ENCODE results near the gene AGAP3. TPM values are rescaled to one million over a fixed set of nuclear protein-coding genes. Genes with fewer than 3 reads are reported as not detected.
A peak's percentile ranks its signal among the peaks of the same experiment; 100 is the strongest.

AGAP3 gene
- total RNA-seq, 4 donors from 2014 or later: 68.6 to 100 (median 72.2) TPM

DNA sequence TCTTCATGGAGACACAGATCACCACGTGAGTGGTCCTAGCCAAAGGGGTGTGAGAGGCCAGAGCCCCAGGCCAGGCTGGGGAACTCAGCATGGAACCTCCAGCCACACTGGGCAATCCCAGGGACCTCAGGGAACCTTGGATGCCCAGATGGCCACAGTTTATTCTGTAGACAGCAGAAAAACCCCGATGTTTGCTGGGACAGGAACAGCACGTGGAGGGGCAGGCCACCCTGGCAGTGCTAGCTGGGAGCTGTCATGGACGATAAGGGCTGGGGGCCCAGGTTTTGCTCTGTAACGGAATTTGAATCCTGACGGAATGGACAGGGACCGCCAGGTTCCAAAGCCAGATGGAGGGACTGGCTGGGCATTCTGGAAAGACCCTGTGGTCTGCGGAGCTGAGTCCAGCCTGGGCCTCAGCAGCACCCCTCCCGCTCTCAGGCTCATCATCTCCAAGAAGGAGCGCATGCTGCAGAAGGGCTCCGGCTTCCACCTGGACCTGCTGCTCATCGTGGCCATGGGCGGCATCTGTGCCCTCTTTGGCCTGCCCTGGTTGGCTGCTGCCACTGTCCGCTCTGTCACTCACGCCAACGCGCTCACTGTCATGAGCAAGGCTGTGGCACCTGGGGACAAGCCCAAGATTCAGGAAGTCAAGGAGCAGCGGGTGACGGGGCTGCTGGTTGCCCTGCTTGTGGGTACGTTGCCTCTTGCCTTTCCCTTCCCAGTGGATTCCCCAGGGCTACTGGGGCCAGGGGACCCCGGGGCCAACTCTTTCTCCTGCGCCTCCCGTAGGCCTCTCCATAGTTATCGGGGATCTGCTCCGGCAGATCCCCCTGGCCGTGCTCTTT is 11.2 kb upstream of the AGAP3 start:
- intact Hi-C loops (cut with DNase I): no loop called here
- no peak overlapping the region for H3K4me3 ChIP-seq
- 83 to 88% methylated on average over 6 to 15 of the region's 26 CpGs for WGBS, 2 donors
- H3K4me1 ChIP-seq: peaks cover 13 to 33% (median 16%) of the 10 kb centered on the region in 3 donors
- H3K27ac ChIP-seq: no peak overlapping the region
- H3K9me3 ChIP-seq: no peaks in the 10 kb centered on the region
- DNase-seq: no peak
- H3K36me3 ChIP-seq: peaks cover 35 to 96% (median 48%) of the 10 kb centered on the region in 3 donors
- TF ChIP-seq, protein P1, sequence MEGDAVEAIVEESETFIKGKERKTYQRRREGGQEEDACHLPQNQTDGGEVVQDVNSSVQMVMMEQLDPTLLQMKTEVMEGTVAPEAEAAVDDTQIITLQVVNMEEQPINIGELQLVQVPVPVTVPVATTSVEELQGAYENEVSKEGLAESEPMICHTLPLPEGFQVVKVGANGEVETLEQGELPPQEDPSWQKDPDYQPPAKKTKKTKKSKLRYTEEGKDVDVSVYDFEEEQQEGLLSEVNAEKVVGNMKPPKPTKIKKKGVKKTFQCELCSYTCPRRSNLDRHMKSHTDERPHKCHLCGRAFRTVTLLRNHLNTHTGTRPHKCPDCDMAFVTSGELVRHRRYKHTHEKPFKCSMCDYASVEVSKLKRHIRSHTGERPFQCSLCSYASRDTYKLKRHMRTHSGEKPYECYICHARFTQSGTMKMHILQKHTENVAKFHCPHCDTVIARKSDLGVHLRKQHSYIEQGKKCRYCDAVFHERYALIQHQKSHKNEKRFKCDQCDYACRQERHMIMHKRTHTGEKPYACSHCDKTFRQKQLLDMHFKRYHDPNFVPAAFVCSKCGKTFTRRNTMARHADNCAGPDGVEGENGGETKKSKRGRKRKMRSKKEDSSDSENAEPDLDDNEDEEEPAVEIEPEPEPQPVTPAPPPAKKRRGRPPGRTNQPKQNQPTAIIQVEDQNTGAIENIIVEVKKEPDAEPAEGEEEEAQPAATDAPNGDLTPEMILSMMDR (IDR thresholded peaks at IDR 0.05): no peak
- no peak for TF ChIP-seq POLR2A (IDR thresholded peaks at IDR 0.05)
- H3K27me3 ChIP-seq: no peaks in the 10 kb centered on the region

DNA sequence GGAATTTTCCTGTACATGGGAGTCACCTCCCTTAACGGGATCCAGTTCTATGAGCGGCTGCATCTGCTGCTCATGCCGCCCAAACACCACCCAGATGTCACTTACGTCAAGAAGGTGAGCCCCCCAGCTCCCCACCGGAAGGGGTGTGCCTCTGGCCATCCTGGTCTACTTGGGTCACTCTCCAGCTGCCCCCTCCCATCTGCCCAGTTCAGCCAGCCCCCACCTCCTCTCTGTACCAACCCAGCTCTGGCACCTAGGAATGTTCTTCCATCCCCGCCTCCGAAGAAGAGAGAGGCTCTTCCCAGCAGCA is 10.7 kb upstream of the AGAP3 start:
- no peaks in the 10 kb centered on the region for H3K27me3 ChIP-seq
- H3K4me1 ChIP-seq: peaks cover 15 to 36% (median 17%) of the 10 kb centered on the region in 3 donors
- intact Hi-C loops (cut with DNase I): no loop called here
- peaks cover 32 to 90% (median 42%) of the 10 kb centered on the region in 3 donors for H3K36me3 ChIP-seq
- 40 to 72% methylated on average over 2 to 7 of the region's 7 CpGs for WGBS, 2 donors
- no peak for DNase-seq
- no peak overlapping the region for H3K4me3 ChIP-seq
- TF ChIP-seq, protein P1 (IDR thresholded peaks at IDR 0.05): no peak
- no peak for TF ChIP-seq POLR2A (IDR thresholded peaks at IDR 0.05)
- H3K9me3 ChIP-seq: no peaks in the 10 kb centered on the region
- no peak overlapping the region for H3K27ac ChIP-seq

DNA sequence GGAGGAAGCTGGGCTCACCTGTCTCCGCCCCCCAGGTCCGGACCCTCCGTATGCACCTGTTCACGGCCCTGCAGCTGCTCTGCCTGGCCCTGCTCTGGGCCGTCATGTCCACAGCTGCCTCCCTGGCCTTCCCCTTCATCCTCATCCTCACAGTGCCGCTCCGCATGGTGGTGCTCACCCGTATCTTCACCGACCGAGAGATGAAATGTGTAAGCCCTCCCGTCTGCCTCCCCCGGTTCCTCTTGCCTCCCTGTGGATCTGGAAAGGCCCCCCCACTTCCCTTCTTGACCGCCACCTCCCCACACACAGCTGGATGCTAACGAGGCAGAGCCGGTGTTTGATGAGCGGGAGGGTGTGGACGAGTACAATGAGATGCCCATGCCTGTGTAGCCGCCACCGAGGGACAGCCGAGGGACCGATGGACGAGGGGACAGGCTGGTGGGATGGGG is 10.3 kb upstream of the AGAP3 start:
- Histone ChIP-seq H3K9me3 (no peaks in the 10 kb centered on the region), H3K4me1 (peaks cover 17 to 39% (median 17%) of the 10 kb centered on the region in 3 donors), H3K4me3 (no peak overlapping the region), H3K27me3 (no peaks in the 10 kb centered on the region), H3K36me3 (peaks cover 28 to 86% (median 38%) of the 10 kb centered on the region in 3 donors), H3K27ac (no peak overlapping the region)
- intact Hi-C loops (cut with DNase I): no loop called here
- DNase-seq: no peak
- 83 to 88% methylated on average over 10 to 17 of the region's 22 CpGs for WGBS, 2 donors
- TF ChIP-seq, protein P1 (IDR thresholded peaks at IDR 0.05): no peak
- no peak for TF ChIP-seq POLR2A (IDR thresholded peaks at IDR 0.05)

DNA sequence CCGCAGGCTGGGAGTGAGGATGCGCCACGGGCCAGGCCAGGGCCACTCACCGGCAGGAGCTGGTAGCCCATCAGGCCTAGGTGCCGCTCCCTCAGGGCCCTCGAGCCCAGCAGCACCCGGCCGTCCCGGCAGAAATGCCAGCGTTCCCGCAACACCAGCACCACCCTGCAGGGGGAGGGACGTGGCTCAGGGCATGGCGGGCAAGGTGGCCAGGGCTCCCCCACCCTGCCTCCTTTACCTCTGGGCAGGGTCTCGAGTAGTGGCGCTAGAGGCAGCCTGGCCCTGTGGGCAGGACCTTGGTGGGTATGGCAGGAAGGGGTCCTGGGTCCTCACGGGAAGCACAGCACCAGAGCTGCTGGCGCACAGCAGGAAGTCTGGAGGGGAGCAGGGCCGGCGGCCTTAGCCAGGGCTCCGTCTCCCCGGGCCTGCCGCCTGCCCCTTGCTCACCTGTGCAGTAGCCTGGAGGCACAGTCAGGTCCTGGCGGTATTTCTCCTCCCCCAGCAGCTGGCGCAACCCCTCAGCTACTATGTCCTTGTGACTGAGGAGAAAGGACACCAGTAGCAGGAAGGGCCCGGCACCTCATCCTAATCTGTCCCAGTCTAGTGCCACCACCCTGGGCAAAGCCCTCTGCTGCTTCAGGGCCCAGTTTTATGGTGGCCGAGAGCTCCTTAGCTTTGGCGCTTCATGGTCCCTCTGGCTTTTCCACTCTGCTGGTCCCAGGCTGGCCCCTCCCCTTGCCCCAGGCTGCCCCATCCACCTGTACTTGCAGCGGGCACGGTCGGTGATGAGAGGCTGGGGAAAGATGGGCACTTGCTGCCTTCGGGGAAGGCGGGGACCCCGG is 9.2 kb upstream of the AGAP3 start:
- peaks cover 28 to 50% (median 28%) of the 10 kb centered on the region in 3 donors for H3K4me1 ChIP-seq
- no peak for DNase-seq
- peak overlapping the region in 1 of 4 donors; percentile 2 for H3K27ac ChIP-seq
- no peak for TF ChIP-seq POLR2A (IDR thresholded peaks at IDR 0.05)
- TF ChIP-seq, protein P1 (IDR thresholded peaks at IDR 0.05): peak in 2 of 6 experiments; percentile 11 to 39
- intact Hi-C loops (cut with DNase I): no loop called here
- peaks cover 17 to 75% (median 28%) of the 10 kb centered on the region in 3 donors for H3K36me3 ChIP-seq
- no peaks in the 10 kb centered on the region for H3K9me3 ChIP-seq
- H3K4me3 ChIP-seq: no peak overlapping the region
- 56 to 63% methylated on average over 6 to 8 of the region's 33 CpGs for WGBS, 2 donors
- no peaks in the 10 kb centered on the region for H3K27me3 ChIP-seq

All from esophagus squamous epithelium (tissue), 5 donors.